Measurements from ENCODE around the gene CXXC5. TPM values are rescaled to one million over a fixed set of nuclear protein-coding genes. Genes with fewer than 3 reads are reported as not detected.

The CXXC5 gene
- total and polyA plus RNA-seq, 8 donors = 18.3 to 101 (median 26.5) TPM

DNA sequence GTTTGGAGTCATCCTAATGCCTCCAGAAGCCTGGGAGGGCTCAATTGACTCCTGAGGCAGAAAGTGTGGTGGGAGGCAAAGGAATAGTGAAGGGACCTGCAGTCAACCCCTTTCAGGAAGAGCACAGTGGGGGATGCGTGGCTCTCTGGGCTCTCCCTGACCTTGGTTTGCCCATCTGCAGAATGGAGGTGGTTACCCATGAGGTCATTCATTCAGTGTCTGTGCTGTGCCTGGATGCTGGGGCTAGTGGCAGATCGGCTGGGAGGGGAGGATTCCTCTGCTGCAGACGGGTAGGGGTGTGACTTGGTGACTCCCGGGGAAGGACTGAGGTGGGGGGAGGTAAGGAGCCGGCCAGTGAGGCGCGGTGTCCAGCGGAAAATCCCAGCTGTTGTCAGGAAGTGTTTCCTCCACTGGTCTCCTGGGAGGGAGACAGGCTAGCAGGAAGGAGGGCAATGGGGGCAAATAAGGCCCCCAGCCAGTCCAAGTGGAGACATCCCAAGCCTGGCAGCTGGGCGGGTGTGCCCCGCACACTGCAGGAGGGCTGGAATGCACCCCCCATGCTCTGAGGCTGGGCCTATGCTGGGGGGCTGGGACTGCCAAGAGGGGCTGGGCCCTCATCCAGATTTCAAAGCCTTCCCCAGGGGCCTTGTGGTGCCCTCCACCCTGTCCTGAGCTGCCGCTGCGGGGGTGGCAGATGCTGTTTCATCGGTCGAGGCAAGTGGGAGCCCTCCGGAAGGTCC, 10.9 kb downstream of the CXXC5 start:
- H3K9me3 ChIP-seq = no peaks in the 10 kb centered on the region
- H3K36me3 ChIP-seq = no peaks in the 10 kb centered on the region
- intact Hi-C loops (cut with DNase I; ENCODE audit: low total_unique reads) = no loop called here
- 11 to 40% (median 31%) methylated on average over 11 to 15 of the region's 15 CpGs for WGBS, 5 donors
- no peaks in the 10 kb centered on the region for H3K27me3 ChIP-seq
- peak overlapping the region; percentile 12 to 35 (median 20) for H3K4me3 ChIP-seq
- H3K27ac ChIP-seq = peak overlapping the region; percentile 89 to 95 (median 94)
- TF ChIP-seq POLR2AphosphoS5 (IDR thresholded peaks at IDR 0.05) (no peak), POLR2A (IDR thresholded peaks at IDR 0.05) (no peak), EP300 (IDR thresholded peaks at IDR 0.05) (no peak)
- TF ChIP-seq, protein P1, sequence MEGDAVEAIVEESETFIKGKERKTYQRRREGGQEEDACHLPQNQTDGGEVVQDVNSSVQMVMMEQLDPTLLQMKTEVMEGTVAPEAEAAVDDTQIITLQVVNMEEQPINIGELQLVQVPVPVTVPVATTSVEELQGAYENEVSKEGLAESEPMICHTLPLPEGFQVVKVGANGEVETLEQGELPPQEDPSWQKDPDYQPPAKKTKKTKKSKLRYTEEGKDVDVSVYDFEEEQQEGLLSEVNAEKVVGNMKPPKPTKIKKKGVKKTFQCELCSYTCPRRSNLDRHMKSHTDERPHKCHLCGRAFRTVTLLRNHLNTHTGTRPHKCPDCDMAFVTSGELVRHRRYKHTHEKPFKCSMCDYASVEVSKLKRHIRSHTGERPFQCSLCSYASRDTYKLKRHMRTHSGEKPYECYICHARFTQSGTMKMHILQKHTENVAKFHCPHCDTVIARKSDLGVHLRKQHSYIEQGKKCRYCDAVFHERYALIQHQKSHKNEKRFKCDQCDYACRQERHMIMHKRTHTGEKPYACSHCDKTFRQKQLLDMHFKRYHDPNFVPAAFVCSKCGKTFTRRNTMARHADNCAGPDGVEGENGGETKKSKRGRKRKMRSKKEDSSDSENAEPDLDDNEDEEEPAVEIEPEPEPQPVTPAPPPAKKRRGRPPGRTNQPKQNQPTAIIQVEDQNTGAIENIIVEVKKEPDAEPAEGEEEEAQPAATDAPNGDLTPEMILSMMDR (IDR thresholded peaks at IDR 0.05) = no peak
- DNase-seq = peak; percentile 57 to 79
- H3K4me1 ChIP-seq = peaks cover 89 to 100% (median 100%) of the 10 kb centered on the region in 4 donors

DNA sequence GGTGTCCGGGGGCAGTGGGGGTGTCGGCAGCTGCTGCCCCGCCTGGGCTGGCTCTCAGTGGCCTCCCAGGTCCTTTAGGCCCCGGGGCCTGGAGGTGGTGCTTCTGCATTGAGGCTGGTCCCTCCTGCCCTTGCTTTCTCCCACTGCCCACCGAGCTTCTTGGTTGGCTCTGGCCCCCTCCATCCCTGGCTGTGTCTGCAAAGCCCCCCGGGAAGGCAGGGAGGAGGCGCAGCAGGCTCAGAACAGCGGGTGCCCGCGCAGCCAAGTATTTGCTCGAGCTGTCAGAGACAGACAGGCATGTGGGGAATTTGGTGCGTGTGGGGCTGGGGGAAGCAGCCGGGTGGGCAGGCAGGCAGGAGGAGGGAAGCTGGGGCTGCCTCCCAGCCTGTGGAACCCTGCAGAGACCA, 11.5 kb downstream of the CXXC5 start:
- WGBS, 5 donors = 11 to 32% (median 28%) methylated on average over 13 of the region's 13 CpGs
- peaks cover 89 to 100% (median 100%) of the 10 kb centered on the region in 4 donors for H3K4me1 ChIP-seq
- DNase-seq = peak in 1 of 2 donors; percentile 69
- TF ChIP-seq EP300 (IDR thresholded peaks at IDR 0.05) (no peak), POLR2AphosphoS5 (IDR thresholded peaks at IDR 0.05) (no peak), POLR2A (IDR thresholded peaks at IDR 0.05) (no peak)
- TF ChIP-seq, protein P1 (IDR thresholded peaks at IDR 0.05) = no peak
- no peaks in the 10 kb centered on the region for H3K9me3 ChIP-seq
- H3K27me3 ChIP-seq = no peaks in the 10 kb centered on the region
- intact Hi-C loops (cut with DNase I; ENCODE audit: low total_unique reads) = no loop called here
- peak overlapping the region; percentile 12 to 35 (median 20) for H3K4me3 ChIP-seq
- H3K36me3 ChIP-seq = peaks cover 0 to 1% (median 0%) of the 10 kb centered on the region in 4 donors
- H3K27ac ChIP-seq = peak overlapping the region; percentile 89 to 95 (median 94)

- peak overlapping the region; percentile 14 to 35 (median 23) for H3K4me3 ChIP-seq
- WGBS, 5 donors = 25 to 30% (median 29%) methylated on average over 10 to 14 of the region's 14 CpGs
- peak overlapping the region; percentile 89 to 95 (median 94) for H3K27ac ChIP-seq
- H3K27me3 ChIP-seq = no peaks in the 10 kb centered on the region
- H3K36me3 ChIP-seq = peaks cover 0 to 3% (median 0%) of the 10 kb centered on the region in 4 donors
- H3K9me3 ChIP-seq = no peaks in the 10 kb centered on the region
- peaks cover 89 to 100% (median 100%) of the 10 kb centered on the region in 4 donors for H3K4me1 ChIP-seq
- intact Hi-C loops (cut with DNase I; ENCODE audit: low total_unique reads) = no loop called here
- DNase-seq = peak; percentile 88 to 92
- peak; percentile 56 to 88 (median 85) for TF ChIP-seq POLR2AphosphoS5 (IDR thresholded peaks at IDR 0.05)
- TF ChIP-seq EP300 (IDR thresholded peaks at IDR 0.05) = no peak
- TF ChIP-seq, protein P1 (IDR thresholded peaks at IDR 0.05) = no peak
Measured at GRCh38 chr5:139660105-139660922, 12.2 kb downstream of the CXXC5 start.
